DOHH2 (cell line): ENCODE data around the gene SF3A2.

ENCODE experiments used
- H3F3A ChIP-seq: fragments of 200-600 bp; sonication (generic), shearing (Covaris generic); 2 replicates; pipeline ENCODE4 v1.6.0; 2016; ENCODE audit warnings: antibody characterized with exemption, mild to moderate bottlenecking; ENCODE audit not compliant: control insufficient read depth, insufficient read depth
- H3K27ac ChIP-seq: fragments of 200-600 bp; sonication (generic); 2 replicates; pipeline ENCODE4 v1.5.1; 2014; ENCODE audit warnings: low read depth, mild to moderate bottlenecking, low read length, moderate library complexity
- H3K27me3 ChIP-seq: fragments of 200-600 bp; sonication (generic); 2 replicates; pipeline ENCODE4 v1.6.1; 2014; ENCODE audit warnings: mild to moderate bottlenecking, low read length, mixed read lengths; ENCODE audit not compliant: control insufficient read depth
- H3K36me3 ChIP-seq: fragments of 200-600 bp; sonication (generic); 2 replicates; pipeline ENCODE4 v1.6.1; 2014; ENCODE audit warnings: mild to moderate bottlenecking, low read length, moderate library complexity, mixed read lengths; ENCODE audit not compliant: control insufficient read depth
- H3K4me1 ChIP-seq: fragments of 200-600 bp; sonication (generic); 2 replicates; pipeline ENCODE4 v1.6.1; 2014; ENCODE audit warnings: mild to moderate bottlenecking, low read length, mixed read lengths; ENCODE audit not compliant: control insufficient read depth
- H3K4me2 ChIP-seq: fragments of 200-600 bp; sonication (generic); 2 replicates; pipeline ENCODE4 v1.6.0; 2014; ENCODE audit warnings: mild to moderate bottlenecking, low read length, moderate library complexity
- H3K4me3 ChIP-seq: fragments of 200-600 bp; sonication (generic); 2 replicates; pipeline ENCODE4 v1.5.1; 2014; ENCODE audit warnings: mild to moderate bottlenecking, low read length, mixed read lengths
- H3K79me2 ChIP-seq: fragments of 200-600 bp; sonication (generic); 2 replicates; pipeline ENCODE4 v1.6.1; 2014; ENCODE audit warnings: mild to moderate bottlenecking, low read length, mixed read lengths; ENCODE audit not compliant: control insufficient read depth
- H3K9me2 ChIP-seq: fragments of 200-600 bp; sonication (generic); replicated peaks from 2 replicates; pipeline ENCODE4 v1.6.1; 2014; ENCODE audit warnings: mild to moderate bottlenecking, low read length, mixed read lengths; ENCODE audit not compliant: control insufficient read depth
- H3K9me3 ChIP-seq: fragments of 200-600 bp; sonication (generic); 2 replicates; pipeline ENCODE4 v1.6.1; 2014; ENCODE audit warnings: antibody characterized with exemption, low read length, mixed read lengths; ENCODE audit not compliant: control insufficient read depth, insufficient read depth
- H4K20me1 ChIP-seq: fragments of 200-600 bp; sonication (generic); 2 replicates; pipeline ENCODE4 v1.6.0; 2014; ENCODE audit warnings: low read depth, mild to moderate bottlenecking, antibody characterized with exemption, low read length, moderate library complexity; ENCODE audit not compliant: control insufficient read depth, insufficient read depth
- CTCF ChIP-seq: fragments of 200-600 bp; sonication (generic); IDR thresholded peaks from one replicate; pipeline ENCODE4 v1.5.1; 2014; ENCODE audit warnings: antibody characterized with exemption, mild to moderate bottlenecking, low read depth, low read length; ENCODE audit not compliant: poor library complexity, severe bottlenecking
- EZH2phosphoT487 ChIP-seq: fragments of 200-600 bp; sonication (generic); IDR thresholded peaks from 2 replicates; pipeline ENCODE4 v1.6.1; 2017; ENCODE audit warnings: borderline replicate concordance, mild to moderate bottlenecking, antibody characterized with exemption, low read length, moderate library complexity, mixed read lengths

SF3A2 gene

GRCh38 chr19:2261438-2262172 lies 25.0 kb downstream of the SF3A2 start:
- H3K27ac ChIP-seq, result no peak overlapping the region
- peaks cover 87% of the 10 kb centered on the region for H3K4me1 ChIP-seq
- no peaks in the 10 kb centered on the region for H4K20me1 ChIP-seq

DNA sequence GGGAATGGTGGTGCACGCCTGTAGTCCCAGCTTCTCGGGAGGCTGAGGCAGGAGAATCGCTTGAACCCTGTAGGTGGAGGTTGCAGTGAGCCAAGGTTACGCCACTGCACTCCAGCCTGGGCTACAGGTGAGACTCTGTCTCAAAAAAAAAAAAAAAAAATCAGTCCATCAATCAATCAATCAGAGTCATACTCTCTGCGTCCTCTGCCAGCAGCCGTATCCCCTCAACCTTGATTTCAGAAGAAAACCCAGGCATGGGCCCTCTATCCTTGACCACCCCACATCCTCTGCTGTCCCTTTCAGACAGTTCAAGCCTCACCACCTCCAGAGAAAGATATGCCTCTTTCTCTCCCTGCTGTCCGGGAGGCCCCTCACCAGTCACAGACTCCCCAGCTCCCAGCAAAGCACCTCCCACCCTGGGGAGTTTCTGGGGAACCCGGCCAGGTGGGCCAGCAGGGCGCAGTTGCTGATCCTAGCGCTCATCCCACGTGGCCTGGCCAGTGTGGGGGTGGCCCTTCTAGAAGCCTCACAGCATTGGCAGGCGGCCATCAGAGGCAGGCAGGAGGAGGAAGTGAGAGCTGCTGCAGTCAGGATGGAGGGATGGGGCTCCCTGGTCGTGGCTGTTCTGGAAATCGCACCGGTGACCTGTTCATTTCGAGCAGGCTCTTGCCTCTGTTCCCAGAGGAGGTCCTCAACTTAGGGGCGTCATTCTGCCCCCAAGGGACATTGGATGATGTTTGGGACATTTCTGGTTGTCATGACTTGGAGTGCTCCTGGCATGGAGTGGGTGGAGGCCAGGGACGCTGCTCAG lies 29.8 kb downstream of the SF3A2 start:
- H3K27ac ChIP-seq, result peak overlapping the region; percentile 71
- peaks cover 17% of the 10 kb centered on the region for H3F3A ChIP-seq
- TF ChIP-seq EZH2phosphoT487 (no peak), CTCF (no peak)
- no peaks in the 10 kb centered on the region for H3K9me2 ChIP-seq
- H3K9me3 ChIP-seq, result no peaks in the 10 kb centered on the region
- no peaks in the 10 kb centered on the region for H3K27me3 ChIP-seq
- H3K4me1 ChIP-seq, result peaks cover 64% of the 10 kb centered on the region
- peaks cover 12% of the 10 kb centered on the region; the same call in 1 of the 2 replicates for H4K20me1 ChIP-seq
- peak overlapping the region; percentile 62 for H3K4me3 ChIP-seq
- peaks cover 19% of the 10 kb centered on the region for H3K36me3 ChIP-seq
- H3K4me2 ChIP-seq, result peak overlapping the region; percentile 95
- H3K79me2 ChIP-seq, result peaks cover 41% of the 10 kb centered on the region

More at GRCh38 chr19:2261438-2262172, 25.0 kb downstream of the SF3A2 start:
- Histone ChIP-seq H3K79me2 (peaks cover 15% of the 10 kb centered on the region), H3K27me3 (no peaks in the 10 kb centered on the region), H3K36me3 (peaks cover 4% of the 10 kb centered on the region), H3K4me2 (peak overlapping the region; percentile 32; the same call in 1 of the 2 replicates), H3F3A (peaks cover 15% of the 10 kb centered on the region), H3K9me2 (no peaks in the 10 kb centered on the region), H3K4me3 (no peak overlapping the region), H3K9me3 (no peaks in the 10 kb centered on the region)
- TF ChIP-seq EZH2phosphoT487, result no peak
- TF ChIP-seq CTCF, result peak; percentile 81

DNA sequence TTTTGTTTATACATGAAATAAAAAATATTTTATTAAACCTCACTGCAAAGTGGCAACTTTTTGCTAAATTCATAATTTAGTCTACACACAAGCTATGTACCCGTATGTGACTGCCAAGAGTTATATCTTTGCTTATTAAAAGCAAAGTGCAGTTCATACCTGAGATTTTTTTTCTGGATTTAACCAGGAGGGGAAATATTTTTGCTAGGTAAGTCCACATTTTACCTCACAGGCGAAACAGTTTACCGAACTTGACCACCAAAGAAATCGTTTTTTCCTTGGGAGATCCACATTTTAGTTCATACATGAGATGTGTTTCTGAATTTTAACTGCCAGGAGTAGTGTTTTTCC lies 31.8 kb downstream of the SF3A2 start:
- Histone ChIP-seq H3K27me3 (no peaks in the 10 kb centered on the region), H3K79me2 (peaks cover 55% of the 10 kb centered on the region), H4K20me1 (peaks cover 17% of the 10 kb centered on the region; the same call in 1 of the 2 replicates), H3K4me2 (peak overlapping the region; percentile 95), H3K4me3 (peak overlapping the region; percentile 74), H3K36me3 (peaks cover 39% of the 10 kb centered on the region), H3K27ac (peak overlapping the region; percentile 20; the same call in 1 of the 2 replicates), H3K9me2 (no peaks in the 10 kb centered on the region), H3K9me3 (no peaks in the 10 kb centered on the region), H3F3A (peaks cover 36% of the 10 kb centered on the region), H3K4me1 (peaks cover 67% of the 10 kb centered on the region)
- TF ChIP-seq CTCF (no peak), EZH2phosphoT487 (no peak)
